GM19351 (cell line): ENCODE results near the gene PREB.

Source experiments
- ATAC-seq: cut with Tn5 transposase; IDR thresholded peaks from one replicate; pipeline ENCODE4 v1.9.1; 2021; ENCODE audit warnings: mild to moderate bottlenecking, moderate library complexity; ENCODE audit not compliant: unreplicated experiment

The PREB gene

GRCh38 chr2:27152796-27153464, 18.5 kb upstream of the PREB start:
- no peak for ATAC-seq

DNA sequence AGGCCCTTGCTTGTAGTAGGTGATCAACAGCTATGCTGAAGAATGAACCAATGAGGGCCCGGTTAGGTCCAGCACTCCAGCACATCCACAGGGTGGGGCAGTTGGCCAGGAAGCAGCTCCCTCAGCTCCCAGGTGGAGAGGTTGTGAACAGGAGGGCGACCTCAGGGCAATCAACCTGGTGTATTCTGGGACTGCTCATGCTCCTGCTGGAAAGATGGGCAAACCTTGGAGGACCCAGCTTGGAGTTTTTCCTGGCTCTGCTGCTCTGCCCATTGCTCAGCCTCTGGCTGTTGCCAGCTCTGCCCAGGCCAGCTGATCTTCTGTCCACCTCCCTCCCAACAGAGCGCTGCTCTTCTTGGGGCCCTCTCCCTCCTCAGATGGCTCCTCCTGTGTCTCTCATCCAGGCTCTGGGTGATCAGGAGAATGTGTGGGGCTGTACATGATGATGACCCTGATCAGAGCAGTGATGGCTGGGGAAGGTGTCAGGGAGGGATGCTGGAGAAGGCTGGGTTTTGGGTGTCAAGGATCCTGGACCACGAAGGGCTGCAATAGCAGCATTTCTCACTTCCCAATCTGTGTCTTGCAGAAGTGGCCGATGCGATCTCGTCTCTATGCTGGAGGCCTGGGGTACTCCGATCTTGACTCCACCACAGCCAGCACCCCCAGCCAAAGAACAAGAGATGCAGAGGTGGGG, 17.8 kb upstream of the PREB start:
- no peak for ATAC-seq

- ATAC-seq, result no peak
Observed at GRCh38 chr2:27150639-27151230, 16.3 kb upstream of the PREB start.

DNA sequence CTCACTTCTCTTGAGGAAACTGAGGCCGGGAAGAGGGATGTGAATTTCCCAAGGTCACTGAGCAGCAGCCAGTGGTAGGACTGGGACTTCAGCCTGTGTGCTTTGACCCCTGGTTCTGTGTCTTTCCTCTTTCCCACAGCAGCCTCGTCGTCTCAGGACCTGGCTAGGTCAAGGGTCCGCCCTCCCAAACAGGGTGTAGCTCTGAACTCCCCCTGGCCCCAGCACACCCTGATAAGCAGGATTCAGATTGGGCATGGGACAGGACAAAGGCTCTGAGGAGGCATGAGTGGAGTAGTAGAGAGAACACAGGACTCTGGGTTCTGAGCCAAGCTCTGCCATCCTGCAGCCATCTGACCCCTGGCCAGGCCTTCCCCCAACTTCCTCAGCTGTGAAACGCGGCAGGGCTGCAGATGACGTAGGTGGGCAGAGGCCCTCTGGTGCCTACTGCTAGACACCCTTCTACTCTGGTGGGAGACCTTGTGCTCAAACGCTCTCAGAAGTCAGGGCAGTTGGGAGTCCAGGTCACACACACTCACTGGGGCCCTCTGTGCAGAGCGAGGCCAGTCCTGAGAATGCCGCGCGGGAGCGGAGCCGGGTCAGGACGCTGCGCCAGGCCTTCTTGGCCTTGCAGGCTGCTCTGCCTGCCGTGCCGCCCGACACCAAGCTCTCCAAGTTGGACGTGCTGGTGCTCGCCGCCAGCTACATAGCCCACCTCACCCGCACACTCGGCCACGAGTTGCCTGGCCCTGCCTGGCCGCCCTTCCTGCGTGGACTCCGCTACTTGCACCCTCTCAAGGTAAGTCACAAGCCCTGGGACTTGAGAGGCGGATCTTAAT, 15.4 kb upstream of the PREB start:
- no peak for ATAC-seq

DNA sequence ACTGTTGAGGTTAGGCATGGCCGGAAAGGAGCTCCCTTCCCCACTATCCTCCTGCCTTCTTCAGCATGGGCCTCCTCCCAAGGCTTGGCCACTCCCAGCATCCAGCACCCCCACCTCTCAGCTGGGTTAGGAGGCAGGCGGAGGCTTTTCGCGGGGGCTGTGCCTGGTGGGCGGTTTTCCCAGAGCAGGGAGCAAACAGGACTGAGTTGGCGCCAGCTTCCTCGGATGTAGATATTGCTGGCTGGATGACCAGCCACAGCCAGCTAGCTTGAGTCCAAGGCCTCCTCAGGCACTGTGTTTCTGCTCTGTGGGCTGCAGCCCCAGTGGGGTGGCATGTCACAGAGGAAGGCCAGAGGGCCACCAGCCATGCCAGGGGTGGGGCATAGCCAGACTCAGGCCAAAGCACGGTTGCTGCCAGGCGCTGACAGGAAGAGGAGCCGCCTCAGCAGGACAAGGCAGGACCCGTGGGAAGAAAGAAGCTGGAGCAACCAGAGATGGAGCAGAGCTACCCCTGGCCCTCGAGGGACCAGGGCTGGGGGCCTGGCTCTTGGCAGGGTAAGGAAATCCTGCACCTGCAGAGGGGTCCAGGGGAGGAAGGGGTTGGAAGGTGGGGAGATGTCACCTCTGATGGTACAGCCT, 14.5 kb upstream of the PREB start, which contains the start of gene TCF23:
TSS of gene TCF23 (plus strand) at position 204 of the 639 bp plus-strand sequence. CDS start at position 334, 130 bp downstream.
- no peak for ATAC-seq

DNA sequence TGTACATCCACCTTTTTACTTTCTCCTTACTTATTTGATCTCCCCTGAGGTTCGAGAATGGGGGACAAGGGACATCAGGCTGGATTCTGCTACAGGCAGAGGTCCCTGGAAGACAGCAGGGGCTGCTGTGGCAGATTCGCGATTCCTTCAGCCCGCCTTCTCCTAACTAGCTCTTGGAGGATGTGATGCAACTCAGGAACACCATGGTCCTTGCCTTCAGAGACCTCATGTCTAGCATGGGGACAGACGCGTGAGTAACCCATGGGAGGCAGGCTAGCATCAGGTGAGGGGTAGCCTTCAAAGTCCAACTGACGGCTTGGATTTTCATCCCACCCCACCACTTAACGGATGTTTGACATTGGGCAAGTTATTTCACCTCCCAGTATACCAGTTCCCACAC, 13.5 kb upstream of the PREB start:
- ATAC-seq, result no peak

DNA sequence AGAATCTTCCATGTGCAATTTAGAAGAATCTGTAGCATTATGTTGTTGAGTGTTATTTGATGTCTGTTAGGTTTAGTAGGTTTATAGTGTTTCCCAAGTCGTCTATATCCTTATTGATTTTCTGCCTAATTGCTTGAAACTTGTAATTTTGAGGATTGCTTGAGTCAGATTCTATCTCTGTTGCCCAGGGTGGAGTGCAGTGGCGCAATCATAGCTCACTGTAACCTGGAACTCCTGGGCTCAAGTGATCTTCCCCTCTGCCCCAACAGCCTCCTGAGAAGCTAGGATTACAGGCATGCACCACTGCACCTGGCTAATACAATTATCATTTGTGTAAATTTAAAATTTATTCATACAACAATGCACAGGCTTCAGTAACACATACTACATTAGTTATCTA, 11.2 kb upstream of the PREB start:
- no peak for ATAC-seq

DNA sequence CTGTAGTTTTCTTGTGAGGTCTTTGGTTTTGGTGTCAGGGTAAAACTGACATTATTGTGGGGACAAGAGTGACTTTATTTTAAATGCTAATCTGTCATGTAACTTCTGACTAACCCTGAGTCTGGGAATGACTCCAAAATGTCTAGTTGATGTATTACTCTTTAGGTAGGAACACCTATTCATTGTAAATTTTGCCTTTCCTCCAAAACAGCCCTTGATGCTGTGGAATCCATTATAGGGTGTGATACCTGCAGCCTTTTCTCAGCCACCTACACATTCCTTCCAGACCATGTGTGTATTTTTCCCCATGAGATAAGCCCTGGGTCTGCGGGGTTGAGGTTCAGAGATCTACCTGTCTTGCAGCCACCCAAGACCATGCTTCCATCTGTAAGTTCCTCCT, 8.8 kb upstream of the PREB start:
- ATAC-seq, result no peak

- no peak for ATAC-seq
Observed at GRCh38 chr2:27139310-27139709, 4.9 kb upstream of the PREB start, which contains the start of gene PRR30. PRR30 (minus strand) TSS chr2:27139410; CDS start chr2:27138329, 1,081 bp downstream.

GRCh38 chr2:27138111-27138510, 3.7 kb upstream of the PREB start:
- no peak for ATAC-seq

GRCh38 chr2:27137322-27137935, 3.0 kb upstream of the PREB start:
- ATAC-seq, result no peak

GRCh38 chr2:27136751-27137150, 2.3 kb upstream of the PREB start:
- ATAC-seq, result no peak

GRCh38 chr2:27135478-27135955, 1.1 kb upstream of the PREB start:
- no peak for ATAC-seq

- no peak for ATAC-seq
Observed at GRCh38 chr2:27134781-27135477, 493 bp upstream of the PREB start.

GRCh38 chr2:27133195-27133875, 1.1 kb downstream of the PREB start:
- ATAC-seq, result no peak

DNA sequence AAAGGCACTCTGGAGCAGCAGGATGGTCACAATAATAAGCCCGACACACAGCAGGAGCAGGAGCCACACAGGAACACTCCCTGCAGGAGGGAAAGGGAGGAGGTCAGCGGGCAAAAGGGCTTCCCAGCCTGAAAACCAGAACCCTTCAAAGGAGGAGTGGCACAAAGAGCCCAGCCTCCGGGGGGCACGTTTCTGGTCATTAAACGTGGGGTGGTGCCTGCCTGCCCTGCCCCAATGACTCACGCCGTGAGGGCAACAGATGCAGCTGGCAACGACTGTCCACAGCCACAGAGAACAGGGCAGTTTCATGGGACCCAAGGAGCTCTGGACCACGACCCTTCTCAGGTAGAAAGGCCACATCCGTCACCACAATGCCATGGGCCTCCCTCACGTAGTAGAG, 3.0 kb downstream of the PREB start:
- no peak for ATAC-seq

- no peak for ATAC-seq
Observed at GRCh38 chr2:27130396-27130795, 4.0 kb downstream of the PREB start.

DNA sequence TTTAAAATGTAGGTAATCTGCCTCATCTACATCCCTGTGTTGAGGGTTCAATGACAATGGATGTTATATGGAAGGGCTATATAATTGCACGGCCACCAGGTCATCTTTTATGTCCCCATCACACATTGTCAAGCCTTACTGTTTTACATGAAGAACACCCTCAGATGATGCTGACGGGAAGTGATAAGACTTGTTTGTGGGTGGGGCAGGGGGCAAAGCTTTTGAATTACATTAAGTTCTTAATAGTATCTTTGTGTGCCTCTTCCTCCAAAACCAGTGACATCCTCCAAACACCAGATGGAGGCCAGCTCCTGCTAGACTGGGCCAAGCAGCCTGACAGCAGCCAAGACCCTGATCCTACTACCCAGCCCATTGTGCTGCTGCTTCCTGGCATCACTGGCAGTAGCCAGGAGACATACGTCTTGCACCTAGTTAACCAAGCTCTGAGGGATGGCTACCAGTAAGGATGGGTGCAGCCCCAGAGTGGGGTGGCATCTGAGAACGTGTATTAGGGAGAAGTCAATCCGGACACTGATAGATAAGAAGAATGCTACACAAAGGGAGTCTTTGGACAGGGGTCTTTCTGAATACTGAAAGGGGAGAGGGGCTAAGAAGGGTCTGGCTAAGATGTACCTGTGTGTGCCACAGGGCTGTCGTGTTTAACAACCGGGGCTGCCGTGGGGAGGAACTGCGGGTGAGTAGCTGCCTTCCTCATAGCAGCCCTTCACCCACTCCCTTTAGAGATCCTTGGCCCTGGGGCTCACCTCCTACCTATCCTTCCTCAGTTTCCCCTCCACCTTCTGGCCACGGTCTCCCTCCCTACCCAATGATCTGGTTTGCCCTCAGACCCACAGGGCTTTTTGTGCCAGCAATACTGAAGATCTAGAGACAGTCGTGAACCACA, 5.5 kb downstream of the PREB start:
- no peak for ATAC-seq
